Body of pancreas (tissue), 4 donors: Measurements from ENCODE around the gene ERG. TPM values are rescaled to one million over a fixed set of nuclear protein-coding genes. Genes with fewer than 3 reads are reported as not detected.

Experiments
- ATAC-seq: fragments of 150-250 bp; one replicate; pipeline ENCODE4 v1.9.1; 2016
- DNase-seq, 4 donors: peaks; one replicate each; pipeline ENCODE4 v3.0.0-alpha.2; 2019
- H3K27ac ChIP-seq, 4 donors: fragments of 200-600 bp; sonication (generic); 1 replicate in 3 of 4; 2 replicates in 1 of 4; pipeline versions ENCODE4 v1.5.1 to v1.6.1; 2016 to 2019; ENCODE audit warnings: mild to moderate bottlenecking in 1 of 4, mixed read lengths in 1 of 4, moderate library complexity in 1 of 4
- H3K27me3 ChIP-seq, 2 donors: fragments of 200-600 bp; sonication (generic); one replicate each; pipeline ENCODE4 v1.6.0; 2016; ENCODE audit warnings: mild to moderate bottlenecking in 1 of 2
- H3K36me3 ChIP-seq, 2 donors: fragments of 200-600 bp; sonication (generic); replicated peaks in 1 of 2; 2 replicates each; pipeline ENCODE4 v1.5.1; 2016; ENCODE audit warnings: low read depth in 2 of 2; ENCODE audit not compliant: insufficient read depth in 1 of 2
- H3K4me1 ChIP-seq: fragments of 200-600 bp; sonication (generic); one replicate; pipeline ENCODE4 v1.6.0; 2016
- H3K4me3 ChIP-seq, 2 donors: fragments of 200-600 bp; sonication (generic); 1 replicate in 1 of 2; 2 replicates in 1 of 2; pipeline ENCODE4 v1.5.1; 2016 to 2019
- H3K9me3 ChIP-seq, 3 donors: fragments of 200-600 bp; sonication (generic); 1 replicate in 2 of 3; 2 replicates in 1 of 3; pipeline ENCODE4 v1.5.1; 2016
- POLR2A ChIP-seq, 3 donors: fragments of 450-650 bp; IDR thresholded peaks; one replicate each; pipeline ENCODE4 v1.6.1; 2016; ENCODE audit warnings: antibody characterized with exemption in 3 of 3, mild to moderate bottlenecking in 2 of 3
- WGBS, 2 donors: methylation state at CpG; one replicate each; pipeline ENCODE4 v1.1.5; 2017; 5-methylcytosine and 5-hydroxymethylcytosine counted together
- intact Hi-C: fragments of 100-400 bp; cut with DNase I; formaldehyde crosslinking; loops from one replicate; pipeline ENCODE4 v1.15.1; 2023
- total RNA-seq, 2 donors: library from RNA; depleted of rRNA; stranded (reverse); fragments of >200 nt; gene quantifications; one replicate each; pipeline ENCODE4 v1.1.0, GENCODE V29; 2016
- TF ChIP-seq, protein P1 (sequence below), 7 experiments: fragments of 450-650 bp in 4 of 7; fragments of 200-600 bp in 3 of 7; sonication (generic) in 3 of 7; IDR thresholded peaks; one replicate each; pipeline ENCODE4 v1.5.1; 2016 to 2019; ENCODE audit warnings: antibody characterized with exemption in 7 of 7

Gene ERG
- total RNA-seq, 2 donors from 2014 or later: 4.2 to 7.3 TPM

DNA sequence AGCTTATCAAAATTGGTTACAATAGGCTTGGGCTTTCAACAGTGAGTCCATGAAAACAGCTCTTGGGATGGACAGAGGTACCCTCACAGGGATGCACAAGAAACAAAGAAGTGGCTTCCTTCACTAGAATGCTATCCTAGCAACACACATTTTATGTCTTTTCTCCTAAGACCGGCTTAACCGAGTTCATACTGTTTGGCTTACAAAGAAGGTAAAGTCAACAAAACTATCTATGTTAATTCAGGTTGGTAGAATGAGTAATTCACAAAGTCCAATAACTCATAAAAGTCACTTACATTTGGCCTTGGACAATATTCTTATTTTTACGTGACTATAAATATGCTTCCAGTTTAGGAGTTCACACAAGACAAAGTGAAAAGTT lies 9.0 kb downstream of the ERG start:
- H3K36me3 ChIP-seq: no peaks in the 10 kb centered on the region
- no peak for TF ChIP-seq POLR2A (IDR thresholded peaks at IDR 0.05)
- TF ChIP-seq, protein P1, sequence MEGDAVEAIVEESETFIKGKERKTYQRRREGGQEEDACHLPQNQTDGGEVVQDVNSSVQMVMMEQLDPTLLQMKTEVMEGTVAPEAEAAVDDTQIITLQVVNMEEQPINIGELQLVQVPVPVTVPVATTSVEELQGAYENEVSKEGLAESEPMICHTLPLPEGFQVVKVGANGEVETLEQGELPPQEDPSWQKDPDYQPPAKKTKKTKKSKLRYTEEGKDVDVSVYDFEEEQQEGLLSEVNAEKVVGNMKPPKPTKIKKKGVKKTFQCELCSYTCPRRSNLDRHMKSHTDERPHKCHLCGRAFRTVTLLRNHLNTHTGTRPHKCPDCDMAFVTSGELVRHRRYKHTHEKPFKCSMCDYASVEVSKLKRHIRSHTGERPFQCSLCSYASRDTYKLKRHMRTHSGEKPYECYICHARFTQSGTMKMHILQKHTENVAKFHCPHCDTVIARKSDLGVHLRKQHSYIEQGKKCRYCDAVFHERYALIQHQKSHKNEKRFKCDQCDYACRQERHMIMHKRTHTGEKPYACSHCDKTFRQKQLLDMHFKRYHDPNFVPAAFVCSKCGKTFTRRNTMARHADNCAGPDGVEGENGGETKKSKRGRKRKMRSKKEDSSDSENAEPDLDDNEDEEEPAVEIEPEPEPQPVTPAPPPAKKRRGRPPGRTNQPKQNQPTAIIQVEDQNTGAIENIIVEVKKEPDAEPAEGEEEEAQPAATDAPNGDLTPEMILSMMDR (IDR thresholded peaks at IDR 0.05): no peak
- no peak overlapping the region for H3K4me3 ChIP-seq
- 18 to 21% methylated on average over 3 of the region's 3 CpGs for WGBS, 2 donors
- no peak overlapping the region for H3K27ac ChIP-seq
- DNase-seq (no peak), ATAC-seq (no peak)
- H3K9me3 ChIP-seq: no peaks in the 10 kb centered on the region
- H3K4me1 ChIP-seq: no peaks in the 10 kb centered on the region
- no peaks in the 10 kb centered on the region for H3K27me3 ChIP-seq
- intact Hi-C loops: no loop called here

GRCh38 chr21:38488640-38489270 lies 9.5 kb downstream of the ERG start:
- Histone ChIP-seq H3K9me3 (no peaks in the 10 kb centered on the region), H3K4me3 (no peak overlapping the region), H3K27me3 (no peaks in the 10 kb centered on the region), H3K36me3 (no peaks in the 10 kb centered on the region), H3K4me1 (no peaks in the 10 kb centered on the region), H3K27ac (no peak overlapping the region)
- intact Hi-C loops: no loop called here
- ATAC-seq (no peak), DNase-seq (no peak)
- TF ChIP-seq POLR2A (IDR thresholded peaks at IDR 0.05): no peak
- TF ChIP-seq, protein P1 (IDR thresholded peaks at IDR 0.05): no peak
- 59 to 68% methylated on average over 11 of the region's 11 CpGs for WGBS, 2 donors

- TF ChIP-seq POLR2A (IDR thresholded peaks at IDR 0.05): no peak
- TF ChIP-seq, protein P1 (IDR thresholded peaks at IDR 0.05): no peak
- DNase-seq: no peak
- Histone ChIP-seq H3K4me1 (no peaks in the 10 kb centered on the region), H3K9me3 (no peaks in the 10 kb centered on the region), H3K27me3 (no peaks in the 10 kb centered on the region), H3K27ac (no peak overlapping the region), H3K4me3 (no peak overlapping the region), H3K36me3 (no peaks in the 10 kb centered on the region)
- intact Hi-C loops: no loop called here
- no peak for ATAC-seq
- 51% methylated on average over 10 of the region's 10 CpGs for WGBS, 2 donors
These were observed 10.2 kb downstream of the ERG start for GRCh38 chr21:38487901-38488639.

DNA sequence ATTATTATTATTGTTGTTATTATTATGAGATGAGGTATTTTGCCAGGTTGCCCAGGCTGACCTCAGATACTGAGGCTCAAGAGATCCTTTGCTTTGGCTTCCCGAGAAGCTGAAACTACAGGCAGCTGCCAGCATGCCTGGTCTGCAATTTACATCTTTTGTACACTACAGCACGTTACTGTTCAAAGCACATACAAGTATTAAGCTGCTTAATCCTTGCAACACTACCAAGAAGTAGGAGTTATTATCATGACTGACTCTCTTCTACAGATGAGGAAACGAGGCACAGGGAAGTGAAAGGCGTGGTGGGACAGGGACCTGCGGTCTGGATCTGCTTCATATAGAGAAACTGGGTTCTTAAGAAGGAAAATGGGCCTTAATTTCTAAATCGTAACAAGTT lies 11.6 kb downstream of the ERG start:
- Histone ChIP-seq H3K9me3 (no peaks in the 10 kb centered on the region), H3K27ac (no peak overlapping the region), H3K36me3 (no peaks in the 10 kb centered on the region), H3K4me1 (no peaks in the 10 kb centered on the region), H3K4me3 (no peak overlapping the region), H3K27me3 (no peaks in the 10 kb centered on the region)
- ATAC-seq: no peak
- WGBS, 2 donors: 46 to 49% methylated on average over 6 of the region's 6 CpGs
- DNase-seq: no peak
- TF ChIP-seq, protein P1 (IDR thresholded peaks at IDR 0.05): no peak
- intact Hi-C loops: no loop called here

GRCh38 chr21:38486221-38486620 lies 12.1 kb downstream of the ERG start:
- intact Hi-C loops: no loop called here
- no peaks in the 10 kb centered on the region for H3K9me3 ChIP-seq
- ATAC-seq: no peak
- H3K4me3 ChIP-seq: no peak overlapping the region
- H3K27ac ChIP-seq: no peak overlapping the region
- H3K4me1 ChIP-seq: no peaks in the 10 kb centered on the region
- no peaks in the 10 kb centered on the region for H3K27me3 ChIP-seq
- H3K36me3 ChIP-seq: no peaks in the 10 kb centered on the region
- 34 to 38% methylated on average over 5 of the region's 5 CpGs for WGBS, 2 donors
- TF ChIP-seq, protein P1 (IDR thresholded peaks at IDR 0.05): no peak
- TF ChIP-seq POLR2A (IDR thresholded peaks at IDR 0.05): no peak
- DNase-seq: no peak
